ENCODE results near the gene RALGPS2. TPM values are rescaled to one million over a fixed set of nuclear protein-coding genes. Genes with fewer than 3 reads are reported as not detected.

Gene RALGPS2
- total RNA-seq, 6 experiments from 2014 or later: 21.0 to 38.3 (median 28.4) TPM

GRCh38 chr1:178869119-178869697 lies 144.2 kb downstream of the RALGPS2 start:
- TF ChIP-seq POLR2A (IDR thresholded peaks at IDR 0.05): no peak
- TF ChIP-seq CTCF (IDR thresholded peaks at IDR 0.05): no peak
- Histone ChIP-seq H3K27ac (peak overlapping the region; percentile 51 to 87 (median 69)), H3K4me3 (peak overlapping the region in 2 of 3 donors; percentile 28 to 41), H3K27me3 (no peaks in the 10 kb centered on the region), H3K9me3 (no peaks in the 10 kb centered on the region), H3K4me1 (peaks cover 0 to 22% (median 10%) of the 10 kb centered on the region in 4 donors), H3K36me3 (no peaks in the 10 kb centered on the region)
- DNase-seq (no peak), ATAC-seq (peak; percentile 39 to 60 (median 50))
- intact Hi-C loops (cut with DNase I): no loop called here
- WGBS (ENCODE audit: insufficient coverage, low coverage, low lambda C conversion rate, missing lambda C conversion rate): 23% methylated on average over 3 of the region's 3 CpGs

- WGBS (ENCODE audit: insufficient coverage, low coverage, low lambda C conversion rate, missing lambda C conversion rate): 17% methylated on average over 1 of the region's 1 CpG
- peak overlapping the region in 1 of 3 donors; percentile 41 for H3K4me3 ChIP-seq
- intact Hi-C loops (cut with DNase I): no loop called here
- no peak for DNase-seq
- H3K36me3 ChIP-seq: no peaks in the 10 kb centered on the region
- H3K27ac ChIP-seq: peak overlapping the region in 2 of 3 donors; percentile 69 to 87
- no peaks in the 10 kb centered on the region for H3K27me3 ChIP-seq
- peaks cover 0 to 22% (median 10%) of the 10 kb centered on the region in 4 donors for H3K4me1 ChIP-seq
- no peaks in the 10 kb centered on the region for H3K9me3 ChIP-seq
- ATAC-seq: no peak
- TF ChIP-seq CTCF (IDR thresholded peaks at IDR 0.05): no peak
- no peak for TF ChIP-seq POLR2A (IDR thresholded peaks at IDR 0.05)
These were observed 145.2 kb downstream of the RALGPS2 start for GRCh38 chr1:178870221-178870620.

GRCh38 chr1:178870944-178871343 lies 145.9 kb downstream of the RALGPS2 start, which contains the start of gene ANGPTL1:
ANGPTL1 (minus strand) TSS chr1:178871077; CDS start chr1:178865776, 5,301 bp downstream.
- Histone ChIP-seq H3K36me3 (no peaks in the 10 kb centered on the region), H3K4me3 (peak within 1 kb of the TSS in 2 of 3 donors; percentile 17 to 41), H3K27ac (peak within 1 kb of the TSS; percentile 30 to 87 (median 69)), H3K9me3 (no peaks in the 10 kb centered on the region), H3K4me1 (peaks cover 0 to 22% (median 10%) of the 10 kb centered on the region in 4 donors), H3K27me3 (no peaks in the 10 kb centered on the region)
- no peak for TF ChIP-seq POLR2A (IDR thresholded peaks at IDR 0.05)
- TF ChIP-seq CTCF (IDR thresholded peaks at IDR 0.05): no peak
- WGBS (ENCODE audit: insufficient coverage, low coverage, low lambda C conversion rate, missing lambda C conversion rate): 19% methylated on average over 4 of the region's 4 CpGs
- DNase-seq: no peak
- peak; percentile 4 to 50 (median 38) for ATAC-seq
- intact Hi-C loops (cut with DNase I): no loop called here

- Histone ChIP-seq H3K36me3 (no peaks in the 10 kb centered on the region), H3K4me3 (peak overlapping the region in 2 of 3 donors; percentile 17 to 41), H3K9me3 (no peaks in the 10 kb centered on the region), H3K27me3 (no peaks in the 10 kb centered on the region), H3K4me1 (peaks cover 0 to 22% (median 10%) of the 10 kb centered on the region in 4 donors), H3K27ac (peak overlapping the region; percentile 30 to 87 (median 69))
- DNase-seq (no peak), ATAC-seq (peak; percentile 76 to 84 (median 78))
- TF ChIP-seq CTCF (IDR thresholded peaks at IDR 0.05) (no peak), POLR2A (IDR thresholded peaks at IDR 0.05) (no peak)
- intact Hi-C loops (cut with DNase I): no loop called here
These were observed 146.7 kb downstream of the RALGPS2 start for GRCh38 chr1:178871551-178872320.

Measured in right lobe of liver (tissue), 6 donors.